ENCODE results near the gene SLC12A4.

DNA sequence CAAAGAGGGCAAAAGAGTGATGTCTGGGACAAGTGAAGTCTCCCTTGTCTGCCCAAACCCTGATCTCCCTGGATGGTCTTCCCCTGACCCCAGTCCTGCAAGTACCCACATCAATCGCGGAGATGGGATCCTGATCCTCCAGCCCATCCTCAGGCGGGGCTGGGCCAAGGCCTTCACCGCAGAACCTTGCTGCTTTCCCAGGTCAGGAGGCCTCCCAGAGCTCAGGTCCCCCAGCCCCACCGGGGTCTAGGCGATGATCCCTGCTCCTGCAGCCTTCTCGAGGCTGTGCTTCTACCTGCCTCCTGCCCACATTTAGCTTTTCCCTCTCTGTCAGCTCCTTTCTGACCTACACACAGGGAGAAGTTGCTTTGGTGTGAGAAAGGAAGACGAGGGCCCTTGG, 6.3 kb downstream of the SLC12A4 start:
- no peak for TF ChIP-seq POLR2AphosphoS5 (IDR thresholded peaks at IDR 0.05; ENCODE audit: borderline replicate concordance, low read depth, low read length)
- no peak for TF ChIP-seq EZH2 (IDR thresholded peaks at IDR 0.05)
- TF ChIP-seq FOXP2 (optimal IDR thresholded peaks at IDR 0.05; ENCODE audit: control extremely low read depth, extremely low read length, insufficient read depth): no peak
